8988T (cell line): ENCODE measurements around the gene TBL1XR1.
"Not testable (repeated sequence)": the region's sequence is repeated elsewhere in the genome, so short reads cannot be mapped to it uniquely, and the experiment has no call there.

Source experiments
- DNase-seq: peaks from one replicate; pipeline ENCODE4 v3.0.0; 2011

The TBL1XR1 gene

GRCh38 chr3:177180506-177180905 lies 16.8 kb downstream of the TBL1XR1 start:
- no peak for DNase-seq

- DNase-seq, result no peak
Observed at GRCh38 chr3:177179281-177180067, 17.8 kb downstream of the TBL1XR1 start.

- DNase-seq, result no peak
Observed at GRCh38 chr3:177177749-177178221, 19.5 kb downstream of the TBL1XR1 start.

- no peak for DNase-seq
Observed at GRCh38 chr3:177174607-177175170, 22.6 kb downstream of the TBL1XR1 start.

GRCh38 chr3:177169936-177170722 lies 27.2 kb downstream of the TBL1XR1 start:
- no peak for DNase-seq

- no peak for DNase-seq
Observed at GRCh38 chr3:177168431-177168830, 28.9 kb downstream of the TBL1XR1 start.

GRCh38 chr3:177162742-177163141 lies 34.5 kb downstream of the TBL1XR1 start:
- DNase-seq, result no peak

GRCh38 chr3:177161603-177162002 lies 35.7 kb downstream of the TBL1XR1 start:
- not testable (repeated sequence) for DNase-seq

GRCh38 chr3:177158461-177158860 lies 38.8 kb downstream of the TBL1XR1 start:
- no peak for DNase-seq

GRCh38 chr3:177157492-177157891 lies 39.8 kb downstream of the TBL1XR1 start:
- DNase-seq, result no peak

GRCh38 chr3:177154733-177155132 lies 42.5 kb downstream of the TBL1XR1 start:
- no peak for DNase-seq

- no peak for DNase-seq
Observed at GRCh38 chr3:177150970-177151627, 46.2 kb downstream of the TBL1XR1 start.

- no peak for DNase-seq
Observed at GRCh38 chr3:177150218-177150916, 46.9 kb downstream of the TBL1XR1 start.

GRCh38 chr3:177149106-177149505 lies 48.2 kb downstream of the TBL1XR1 start:
- no peak for DNase-seq

- no peak for DNase-seq
Observed at GRCh38 chr3:177147790-177148189, 49.5 kb downstream of the TBL1XR1 start.

- DNase-seq, result no peak
Observed at GRCh38 chr3:177146646-177147045, 50.6 kb downstream of the TBL1XR1 start.

GRCh38 chr3:177145954-177146353 lies 51.3 kb downstream of the TBL1XR1 start:
- no peak for DNase-seq

GRCh38 chr3:177145381-177145780 lies 51.9 kb downstream of the TBL1XR1 start:
- DNase-seq, result no peak

- no peak for DNase-seq
Observed at GRCh38 chr3:177144922-177145321, 52.4 kb downstream of the TBL1XR1 start.

GRCh38 chr3:177141899-177142646 lies 55.2 kb downstream of the TBL1XR1 start:
- no peak for DNase-seq

GRCh38 chr3:177141471-177141870 lies 55.8 kb downstream of the TBL1XR1 start:
- DNase-seq, result no peak

- not testable (repeated sequence) for DNase-seq
Observed at GRCh38 chr3:177139220-177139619, 58.1 kb downstream of the TBL1XR1 start.
